Gastrocnemius medialis (tissue), 4 donors: ENCODE data around the gene FIBCD1.

ENCODE experiments used
- POLR2A ChIP-seq, 2 donors: fragments of 450-650 bp; IDR thresholded peaks; one replicate each; pipeline ENCODE4 v1.6.1; 2017; ENCODE audit warnings: antibody characterized with exemption in 2 of 2, mild to moderate bottlenecking in 2 of 2, moderate library complexity in 2 of 2
- TF ChIP-seq, protein P1 (sequence below), 5 experiments: fragments of 450-650 bp in 3 of 5; fragments of 200-600 bp in 2 of 5; sonication (generic) in 2 of 5; IDR thresholded peaks in 4 of 5; conservative IDR thresholded peaks in 1 of 5; 1 replicate in 4 of 5; 2 replicates in 1 of 5; pipeline ENCODE4 v1.5.1; 2016 to 2019; ENCODE audit warnings: antibody characterized with exemption in 5 of 5, mild to moderate bottlenecking in 3 of 5, moderate library complexity in 3 of 5

GRCh38 chr9:130960522-130961378 is 21.7 kb upstream of the FIBCD1 start:
- TF ChIP-seq, protein P1, sequence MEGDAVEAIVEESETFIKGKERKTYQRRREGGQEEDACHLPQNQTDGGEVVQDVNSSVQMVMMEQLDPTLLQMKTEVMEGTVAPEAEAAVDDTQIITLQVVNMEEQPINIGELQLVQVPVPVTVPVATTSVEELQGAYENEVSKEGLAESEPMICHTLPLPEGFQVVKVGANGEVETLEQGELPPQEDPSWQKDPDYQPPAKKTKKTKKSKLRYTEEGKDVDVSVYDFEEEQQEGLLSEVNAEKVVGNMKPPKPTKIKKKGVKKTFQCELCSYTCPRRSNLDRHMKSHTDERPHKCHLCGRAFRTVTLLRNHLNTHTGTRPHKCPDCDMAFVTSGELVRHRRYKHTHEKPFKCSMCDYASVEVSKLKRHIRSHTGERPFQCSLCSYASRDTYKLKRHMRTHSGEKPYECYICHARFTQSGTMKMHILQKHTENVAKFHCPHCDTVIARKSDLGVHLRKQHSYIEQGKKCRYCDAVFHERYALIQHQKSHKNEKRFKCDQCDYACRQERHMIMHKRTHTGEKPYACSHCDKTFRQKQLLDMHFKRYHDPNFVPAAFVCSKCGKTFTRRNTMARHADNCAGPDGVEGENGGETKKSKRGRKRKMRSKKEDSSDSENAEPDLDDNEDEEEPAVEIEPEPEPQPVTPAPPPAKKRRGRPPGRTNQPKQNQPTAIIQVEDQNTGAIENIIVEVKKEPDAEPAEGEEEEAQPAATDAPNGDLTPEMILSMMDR (IDR thresholded peaks at IDR 0.05 in 4 of 5, conservative IDR thresholded peaks at IDR 0.05 in 1 of 5) = no peak
- no peak for TF ChIP-seq POLR2A (IDR thresholded peaks at IDR 0.05)
